HEK293T (cell line): ENCODE measurements around the gene HOXD12.

ENCODE experiments used
- CTCF ChIA-PET: fragments of 350-600 bp; formaldehyde crosslinking; extraction: SDS; loops from one replicate; lab custom pipeline; 2021; ENCODE audit warnings: antibody characterized with exemption, inconsistent platforms; lab: Yijun Ruan, JAX
- POLR2A ChIA-PET: fragments of 350-600 bp; formaldehyde crosslinking; extraction: SDS; loops from one replicate; lab custom pipeline; 2020; ENCODE audit warnings: antibody characterized with exemption, inconsistent platforms; lab: Yijun Ruan, JAX
- DNase-seq: peaks from one replicate; pipeline ENCODE4 v3.0.0; 2012; ENCODE audit warnings: mixed read lengths; ENCODE audit errors: extremely low spot score
- ARNT ChIP-seq: fragments of 450-650 bp; IDR thresholded peaks from 2 replicates; pipeline ENCODE4 v1.6.1; 2017; ENCODE audit warnings: mild to moderate bottlenecking
- CTBP1 ChIP-seq: fragments of 450-650 bp; IDR thresholded peaks from 2 replicates; pipeline ENCODE4 v1.6.1; 2016; ENCODE audit warnings: borderline replicate concordance
- ELF4 ChIP-seq: fragments of 450-650 bp; IDR thresholded peaks from 2 replicates; pipeline ENCODE4 v1.6.1; 2017; ENCODE audit warnings: antibody characterized with exemption
- FOXA1 ChIP-seq: fragments of 450-650 bp; IDR thresholded peaks from 2 replicates; pipeline ENCODE4 v1.6.1; 2016; ENCODE audit warnings: mild to moderate bottlenecking
- FOXK2 ChIP-seq: fragments of 450-650 bp; IDR thresholded peaks from 2 replicates; pipeline ENCODE4 v1.6.1; 2016; ENCODE audit warnings: mild to moderate bottlenecking
- FOXM1 ChIP-seq: fragments of 450-650 bp; IDR thresholded peaks from 2 replicates; pipeline ENCODE4 v1.6.1; 2017; ENCODE audit warnings: mild to moderate bottlenecking, borderline replicate concordance
- HDGF ChIP-seq: fragments of 450-650 bp; IDR thresholded peaks from 2 replicates; pipeline ENCODE4 v1.6.1; 2017; ENCODE audit warnings: antibody characterized with exemption, borderline replicate concordance
- L3MBTL2 ChIP-seq: fragments of 450-650 bp; conservative IDR thresholded peaks from 2 replicates; pipeline ENCODE4 v1.6.1; 2016; ENCODE audit warnings: mild to moderate bottlenecking
- LEF1 ChIP-seq: fragments of 450-650 bp; IDR thresholded peaks from 2 replicates; pipeline ENCODE4 v1.6.1; 2017; ENCODE audit warnings: mild to moderate bottlenecking, borderline replicate concordance
- NFRKB ChIP-seq: fragments of 450-650 bp; IDR thresholded peaks from 2 replicates; pipeline ENCODE4 v1.6.1; 2016; ENCODE audit warnings: mild to moderate bottlenecking, moderate library complexity
- SP1 ChIP-seq: fragments of 450-650 bp; IDR thresholded peaks from 2 replicates; pipeline ENCODE4 v1.6.1; 2017
- SUZ12 ChIP-seq: fragments of 450-650 bp; IDR thresholded peaks from 2 replicates; pipeline ENCODE4 v1.6.1; 2016; ENCODE audit warnings: mild to moderate bottlenecking
- TARDBP ChIP-seq: fragments of 450-650 bp; IDR thresholded peaks from 2 replicates; pipeline ENCODE4 v1.6.1; 2016
- ZNF384 ChIP-seq: fragments of 450-650 bp; IDR thresholded peaks from 2 replicates; pipeline ENCODE4 v1.6.1; 2016
- TF ChIP-seq, protein P1 (sequence below): fragments of 450-650 bp; IDR thresholded peaks from 2 replicates; pipeline ENCODE4 v1.6.1; 2016

Gene HOXD12

DNA sequence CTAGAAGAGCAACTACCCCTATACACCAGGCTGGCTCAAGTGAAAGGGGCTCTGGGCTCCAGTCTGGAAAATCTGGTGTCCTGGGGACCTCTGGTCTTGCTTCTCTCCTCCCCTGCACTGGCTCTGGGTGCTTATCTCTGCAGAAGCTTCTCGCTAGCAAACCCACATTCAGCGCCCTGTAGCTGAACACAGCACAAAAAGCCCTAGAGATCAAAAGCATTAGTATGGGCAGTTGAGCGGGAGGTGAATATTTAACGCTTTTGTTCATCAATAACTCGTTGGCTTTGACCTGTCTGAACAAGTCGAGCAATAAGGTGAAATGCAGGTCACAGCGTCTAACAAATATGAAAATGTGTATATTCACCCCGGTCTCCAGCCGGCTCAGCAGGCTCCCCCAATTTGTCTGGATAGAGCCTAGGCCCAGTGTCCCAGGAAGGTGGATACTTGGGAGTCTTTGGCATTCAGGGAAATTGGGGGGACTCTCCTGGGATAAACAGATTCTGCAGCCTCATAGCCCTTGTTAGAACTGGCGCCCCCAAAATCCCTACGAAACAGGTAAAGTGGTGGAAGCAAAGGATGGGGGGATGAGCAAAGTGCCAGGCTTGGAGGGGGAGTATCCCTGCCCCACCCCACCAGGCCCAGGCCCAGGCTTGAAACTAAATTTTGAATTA is 49.3 kb downstream of the HOXD12 start:
- POLR2A ChIA-PET = interaction anchor here (1.2 kb wide), 1 partner anchor 13 kb away, joined by 3 read pairs; no protein-coding TSS in a partner anchor
- TF ChIP-seq L3MBTL2 (no peak), CTBP1 (no peak), ELF4 (no peak), ZNF384 (no peak), FOXK2 (no peak), SUZ12 (no peak), SP1 (no peak), FOXA1 (no peak)
- TF ChIP-seq, protein P1, sequence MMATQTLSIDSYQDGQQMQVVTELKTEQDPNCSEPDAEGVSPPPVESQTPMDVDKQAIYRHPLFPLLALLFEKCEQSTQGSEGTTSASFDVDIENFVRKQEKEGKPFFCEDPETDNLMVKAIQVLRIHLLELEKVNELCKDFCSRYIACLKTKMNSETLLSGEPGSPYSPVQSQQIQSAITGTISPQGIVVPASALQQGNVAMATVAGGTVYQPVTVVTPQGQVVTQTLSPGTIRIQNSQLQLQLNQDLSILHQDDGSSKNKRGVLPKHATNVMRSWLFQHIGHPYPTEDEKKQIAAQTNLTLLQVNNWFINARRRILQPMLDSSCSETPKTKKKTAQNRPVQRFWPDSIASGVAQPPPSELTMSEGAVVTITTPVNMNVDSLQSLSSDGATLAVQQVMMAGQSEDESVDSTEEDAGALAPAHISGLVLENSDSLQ = no peak
- no peak for DNase-seq
- CTCF ChIA-PET = no interaction called here

DNA sequence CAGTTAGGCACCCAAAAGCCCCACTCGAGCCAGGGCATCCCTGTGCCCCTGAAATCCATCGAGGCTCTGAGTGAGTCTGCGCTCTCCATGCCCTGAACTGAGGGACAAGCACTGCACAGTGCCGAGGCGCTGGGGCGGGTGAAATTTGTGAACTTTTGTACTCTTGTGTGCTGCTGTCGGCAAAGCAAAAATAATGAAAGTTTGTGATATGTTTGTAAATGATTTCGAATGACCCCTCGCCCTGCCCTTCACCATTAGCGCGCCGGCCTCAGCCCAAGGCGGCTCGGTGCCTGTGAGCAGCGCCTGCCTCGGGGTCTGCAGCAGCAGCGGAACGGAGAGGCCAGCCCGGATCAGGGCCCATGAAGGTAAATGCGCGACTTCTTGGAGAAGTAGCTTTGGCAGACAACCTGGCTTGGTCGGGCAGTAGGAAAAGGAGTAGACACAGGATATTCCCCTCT is 49.9 kb downstream of the HOXD12 start:
- DNase-seq = no peak
- ChIA-PET POLR2A (no interaction called here), CTCF (no interaction called here)
- TF ChIP-seq L3MBTL2 (no peak), NFRKB (no peak), SUZ12 (no peak)
- TF ChIP-seq, protein P1 = no peak

- ChIA-PET POLR2A (interaction anchor here (0.8 kb wide), 1 partner anchor 46 kb away, joined by 3 read pairs; no protein-coding TSS in a partner anchor), CTCF (interaction anchor here (0.6 to 1.8 kb wide), 3 partner anchors 9 to 23 kb away, joined by 3 to 4 read pairs (median 3); no protein-coding TSS in a partner anchor)
- no peak for DNase-seq
- no peak for TF ChIP-seq FOXA1
- TF ChIP-seq SUZ12 = no peak
- no peak for TF ChIP-seq CTBP1
- no peak for TF ChIP-seq TARDBP
- no peak for TF ChIP-seq NFRKB
- TF ChIP-seq ZNF384 = no peak
- no peak for TF ChIP-seq SP1
- TF ChIP-seq, protein P1 = no peak
- TF ChIP-seq ARNT = no peak
- no peak for TF ChIP-seq L3MBTL2
- no peak for TF ChIP-seq HDGF
- no peak for TF ChIP-seq FOXK2
Measured at GRCh38 chr2:176149939-176150583, 50.5 kb downstream of the HOXD12 start.

DNA sequence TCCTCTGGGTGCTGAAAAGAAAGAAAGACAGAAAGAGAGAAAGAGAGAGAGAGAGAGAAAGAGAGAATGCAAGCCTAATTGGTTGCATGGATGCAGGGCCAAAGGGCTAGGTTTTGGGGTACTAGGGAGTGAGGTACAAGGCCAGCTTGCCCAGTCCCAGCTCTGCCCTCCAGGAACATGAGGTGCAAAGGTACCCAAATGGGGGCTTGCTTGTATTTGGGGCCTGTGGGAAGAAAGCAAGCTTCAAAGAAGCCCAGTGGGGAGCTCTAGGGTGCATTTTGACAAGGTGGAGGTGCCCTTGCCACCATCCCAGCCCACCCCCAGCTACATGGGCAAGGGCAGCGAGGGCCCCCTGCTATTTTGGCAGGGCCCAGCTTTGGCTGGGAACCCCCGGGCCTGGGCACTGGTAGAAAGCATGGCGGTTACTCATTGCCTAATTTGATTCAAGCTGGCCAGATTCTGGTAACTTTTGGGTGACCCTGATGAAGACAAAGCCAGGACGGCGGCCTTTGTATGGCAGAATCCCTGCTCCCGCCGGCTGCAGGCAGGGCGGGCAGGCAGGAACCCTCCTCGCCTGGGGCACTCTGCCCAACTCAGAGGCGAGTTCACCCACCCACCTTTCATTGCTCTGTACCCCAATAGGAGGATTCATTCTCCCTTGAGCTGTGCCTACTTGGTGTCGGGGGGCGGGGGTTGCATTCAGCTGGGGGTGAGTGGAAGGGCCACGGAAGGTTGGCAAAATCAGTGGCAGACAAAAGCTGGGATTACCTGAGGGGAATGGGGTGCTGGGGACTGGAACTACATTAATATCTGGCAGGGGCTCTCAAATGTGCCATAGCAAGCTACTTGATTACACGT is 51.2 kb downstream of the HOXD12 start:
- CTCF ChIA-PET = interaction anchor here (0.6 to 1.8 kb wide), 3 partner anchors 9 to 24 kb away, joined by 3 to 4 read pairs (median 3); no protein-coding TSS in a partner anchor
- no peak for DNase-seq
- POLR2A ChIA-PET = interaction anchor here (0.8 kb wide), 1 partner anchor 46 kb away, joined by 3 read pairs; no protein-coding TSS in a partner anchor
- no peak for TF ChIP-seq FOXK2

GRCh38 chr2:176151442-176152287 is 52.1 kb downstream of the HOXD12 start, which contains the start of gene HOXD4:
Gene HOXD4 (plus strand): TSS chr2:176151550. CDS start chr2:176151634, 84 bp downstream.
- CTCF ChIA-PET = interaction anchor here (1.8 kb wide), 1 partner anchor 11 kb away, joined by 4 read pairs; no protein-coding TSS in a partner anchor
- TF ChIP-seq NFRKB = no peak
- no peak for TF ChIP-seq FOXM1
- TF ChIP-seq TARDBP = no peak
- no peak for TF ChIP-seq CTBP1
- no peak for TF ChIP-seq L3MBTL2
- TF ChIP-seq ELF4 = no peak
- TF ChIP-seq LEF1 = no peak
- POLR2A ChIA-PET = no interaction called here
- no peak for DNase-seq
